H1 (cell line): ENCODE measurements around the gene MCF2L2. TPM values are rescaled to one million over a fixed set of nuclear protein-coding genes. Genes with fewer than 3 reads are reported as not detected.
"Not testable (repeated sequence)": the region's sequence is repeated elsewhere in the genome, so short reads cannot be mapped to it uniquely, and the experiment has no call there.

Source experiments
- CTCF ChIA-PET: fragments of 300-600 bp; sonication (Branson Sonifier 250); formaldehyde crosslinking; loops from one replicate; lab custom pipeline; 2021; ENCODE audit not compliant: partially characterized antibody; lab: Charles Lee
- POLR2A ChIA-PET: fragments of 300-600 bp; sonication (Branson Sonifier 250); formaldehyde crosslinking; loops from one replicate; lab custom pipeline; 2021; ENCODE audit warnings: inconsistent platforms; ENCODE audit not compliant: partially characterized antibody; lab: Charles Lee
- DNase-seq, 2 experiments: peaks; one replicate each; pipeline versions ENCODE4 v3.0.0 to v3.0.0-alpha.2; 2010 to 2022; ENCODE audit warnings: low spot score in 2 of 2, low read depth in 1 of 2, mixed read lengths in 1 of 2
- FAIRE-seq: peaks from 2 replicates; lab custom pipeline; 2011; peaks lifted over from hg19 to GRCh38; lab: Jason Lieb, UNC
- H2AFZ ChIP-seq: 2 replicates; pipeline ENCODE4 v1.8.1; 2012; ENCODE audit warnings: low read length, inconsistent platforms
- H2AK5ac ChIP-seq: 2 replicates; pipeline ENCODE4 v1.6.1; 2013; ENCODE audit warnings: low read depth, low read length
- H2BK120ac ChIP-seq: replicated peaks from 2 replicates; pipeline ENCODE3; 2013; ENCODE audit warnings: low read depth, low read length, inconsistent platforms
- H2BK12ac ChIP-seq: 2 replicates; pipeline ENCODE4 v1.6.1; 2013; ENCODE audit warnings: low read depth, low read length
- H2BK15ac ChIP-seq: 2 replicates; pipeline ENCODE4 v1.6.1; 2013; ENCODE audit warnings: low read length
- H2BK20ac ChIP-seq: 2 replicates; pipeline ENCODE4 v1.6.1; 2013; ENCODE audit warnings: low read length
- H2BK5ac ChIP-seq: 2 replicates; pipeline ENCODE4 v1.6.1; 2013; ENCODE audit warnings: low read depth, low read length
- H3K14ac ChIP-seq: 2 replicates; pipeline ENCODE4 v1.6.1; 2013; ENCODE audit warnings: inconsistent platforms; ENCODE audit not compliant: insufficient read length
- H3K18ac ChIP-seq: 2 replicates; pipeline ENCODE4 v1.6.1; 2013; ENCODE audit warnings: low read length; ENCODE audit errors: extremely low read depth
- H3K23ac ChIP-seq: 2 replicates; pipeline ENCODE4 v1.6.1; 2013; ENCODE audit warnings: inconsistent platforms; ENCODE audit not compliant: insufficient read length
- H3K23me2 ChIP-seq: 2 replicates; pipeline ENCODE4 v1.6.1; 2013; ENCODE audit warnings: low read depth, low read length
- H3K27ac ChIP-seq: 2 replicates; pipeline ENCODE4 v1.6.1; 2011; ENCODE audit warnings: low read depth, low read length, inconsistent platforms
- H3K27me3 ChIP-seq, 4 experiments: replicated peaks in 1 of 4; 1 replicate in 1 of 4; 2 replicates in 3 of 4; pipeline versions ENCODE4 v1.6.1 to v1.8.1; 2011 to 2013; ENCODE audit warnings: low read length in 3 of 4, mild to moderate bottlenecking in 3 of 4, inconsistent platforms in 2 of 4, mixed read lengths in 2 of 4, moderate library complexity in 1 of 4; ENCODE audit not compliant: control insufficient read depth in 3 of 4, insufficient read depth in 3 of 4; ENCODE audit errors: extremely low read depth in 1 of 4
- H3K36me3 ChIP-seq, 4 experiments: 2 replicates each; pipeline versions ENCODE4 v1.6.1 to v1.8.1; 2011 to 2013; ENCODE audit warnings: mild to moderate bottlenecking in 4 of 4, low read length in 3 of 4, moderate library complexity in 2 of 4, control low read depth in 1 of 4, inconsistent platforms in 1 of 4; ENCODE audit not compliant: insufficient read depth in 4 of 4, control insufficient read depth in 2 of 4
- H3K4ac ChIP-seq: replicated peaks from 2 replicates; pipeline ENCODE3; 2013; ENCODE audit warnings: low read length, low read depth, mixed read lengths, inconsistent platforms; ENCODE audit not compliant: insufficient read length
- H3K4me1 ChIP-seq, 4 experiments: replicated peaks in 1 of 4; 1 replicate in 1 of 4; 2 replicates in 3 of 4; pipeline versions ENCODE4 v1.6.1 to v1.8.1; 2011 to 2013; ENCODE audit warnings: low read length in 3 of 4, inconsistent platforms in 2 of 4, mixed read lengths in 1 of 4; ENCODE audit not compliant: insufficient read depth in 4 of 4, control insufficient read depth in 3 of 4
- H3K4me2 ChIP-seq, 2 experiments: 2 replicates each; pipeline versions ENCODE4 v1.6.1 to v1.8.1; 2011 to 2013; ENCODE audit warnings: low read depth in 2 of 2, low read length in 2 of 2, control low read depth in 1 of 2, inconsistent platforms in 1 of 2, mild to moderate bottlenecking in 1 of 2; ENCODE audit not compliant: insufficient read depth in 1 of 2
- H3K4me3 ChIP-seq, 4 experiments: fragments of 200-600, 300-600 bp in 1 of 4; sonication (generic), shearing (Covaris generic), sonication (Bioruptor Twin) in 1 of 4; 2 replicates each; pipeline versions ENCODE4 v1.5.1 to v1.8.1; 2011 to 2016; ENCODE audit warnings: low read length in 4 of 4, low read depth in 3 of 4, control low read depth in 2 of 4, inconsistent platforms in 2 of 4, mild to moderate bottlenecking in 2 of 4, mixed read lengths in 1 of 4, moderate library complexity in 1 of 4; ENCODE audit not compliant: insufficient read depth in 2 of 4; ENCODE audit errors: extremely low read depth in 1 of 4
- H3K56ac ChIP-seq: replicated peaks from 2 replicates; pipeline ENCODE3; 2013; ENCODE audit warnings: low read depth, mild to moderate bottlenecking, mixed read lengths, low read length, inconsistent platforms; ENCODE audit not compliant: insufficient read length
- H3K79me1 ChIP-seq: 2 replicates; pipeline ENCODE4 v1.6.1; 2013; ENCODE audit warnings: low read depth, low read length, control low read depth
- H3K79me2 ChIP-seq, 2 experiments: 2 replicates each; pipeline versions ENCODE4 v1.6.1 to v1.8.1; 2012 to 2013; ENCODE audit warnings: low read length in 2 of 2, mild to moderate bottlenecking in 2 of 2, inconsistent platforms in 1 of 2; ENCODE audit not compliant: insufficient read depth in 2 of 2, control insufficient read depth in 1 of 2
- H3K9ac ChIP-seq, 4 experiments: replicated peaks in 1 of 4; 1 replicate in 1 of 4; 2 replicates in 3 of 4; pipeline versions ENCODE4 v1.6.1 to v1.8.1; 2011 to 2013; ENCODE audit warnings: low read depth in 3 of 4, low read length in 3 of 4, control low read depth in 2 of 4, mild to moderate bottlenecking in 2 of 4, moderate library complexity in 2 of 4, inconsistent platforms in 1 of 4; ENCODE audit errors: extremely low read depth in 1 of 4
- H3K9me3 ChIP-seq, 2 experiments: 2 replicates each; pipeline versions ENCODE4 v1.6.1 to v1.8.1; 2012 to 2013; ENCODE audit warnings: mild to moderate bottlenecking in 2 of 2, moderate library complexity in 2 of 2, control low read depth in 1 of 2, inconsistent platforms in 1 of 2, low read depth in 1 of 2, low read length in 1 of 2, mixed read lengths in 1 of 2; ENCODE audit not compliant: insufficient read depth in 2 of 2
- H4K20me1 ChIP-seq, 2 experiments: replicated peaks in 1 of 2; 2 replicates each; pipeline versions ENCODE3 to v1.8.1; 2011 to 2013; ENCODE audit warnings: inconsistent platforms in 2 of 2, low read length in 2 of 2, mild to moderate bottlenecking in 1 of 2; ENCODE audit not compliant: insufficient read depth in 2 of 2, control insufficient read depth in 1 of 2
- H4K5ac ChIP-seq: 2 replicates; pipeline ENCODE4 v1.6.1; 2013; ENCODE audit warnings: low read length, low read depth, mixed read lengths, inconsistent platforms; ENCODE audit not compliant: insufficient read length
- H4K8ac ChIP-seq: 2 replicates; pipeline ENCODE4 v1.8.0; 2013; ENCODE audit warnings: mild to moderate bottlenecking, moderate library complexity, low read length, inconsistent platforms; ENCODE audit not compliant: insufficient read depth; ENCODE audit errors: extremely low read depth
- H4K91ac ChIP-seq: replicated peaks from 2 replicates; pipeline ENCODE3; 2013; ENCODE audit warnings: low read length, mixed read lengths, inconsistent platforms; ENCODE audit not compliant: insufficient read length
- BRCA1 ChIP-seq: IDR thresholded peaks from 2 replicates; pipeline ENCODE4 v1.6.1; 2012; ENCODE audit warnings: low read depth, low read length, improper control_type of control experiment
- EZH2 ChIP-seq: fragments of 200-600 bp; sonication (generic); IDR thresholded peaks from 2 replicates; pipeline ENCODE4 v1.7.1; 2012; ENCODE audit warnings: low read depth, mild to moderate bottlenecking, moderate library complexity, low read length, inconsistent platforms; ENCODE audit not compliant: severe bottlenecking
- GTF2F1 ChIP-seq: IDR thresholded peaks from 2 replicates; pipeline ENCODE4 v1.6.1; 2012; ENCODE audit warnings: low read depth, low read length, improper control_type of control experiment, borderline replicate concordance
- POU5F1 ChIP-seq: IDR thresholded peaks from 2 replicates; pipeline ENCODE4 v1.6.1; 2011; ENCODE audit warnings: low read depth, mild to moderate bottlenecking, low read length, moderate library complexity
- SAP30 ChIP-seq: fragments of 300-600 bp; sonication (generic); IDR thresholded peaks from 2 replicates; pipeline ENCODE4 v1.7.1; 2012; ENCODE audit warnings: low read length, moderate library complexity, mild to moderate bottlenecking, inconsistent platforms; ENCODE audit not compliant: insufficient read depth, insufficient replicate concordance
- SIX5 ChIP-seq: IDR thresholded peaks from 2 replicates; pipeline ENCODE4 v1.6.1; 2011; ENCODE audit warnings: mild to moderate bottlenecking, low read depth, low read length
- TCF12 ChIP-seq: IDR thresholded peaks from 2 replicates; pipeline ENCODE4 v1.6.1; 2011; ENCODE audit warnings: low read depth, mild to moderate bottlenecking, low read length
- WGBS, 2 experiments: shearing (Covaris generic) in 1 of 2; methylation state at CpG; one replicate each; pipeline versions ENCODE4 v1.1.6 to v1.1.7; 2013 to 2015; ENCODE audit warnings: low lambda C conversion rate in 2 of 2, mixed read lengths in 2 of 2, inconsistent platforms in 1 of 2, low coverage in 1 of 2, missing lambda C conversion rate in 1 of 2; ENCODE audit not compliant: insufficient replicate concordance in 2 of 2, insufficient coverage in 1 of 2, insufficient read length in 1 of 2; ENCODE audit errors: extremely low coverage in 1 of 2, missing lambda C conversion rate in 1 of 2; 5-methylcytosine and 5-hydroxymethylcytosine counted together
- polyA plus RNA-seq, 7 experiments: library from polyadenylated mRNA; depleted of rRNA in 3 of 7; stranded (reverse) in 5 of 7; unstranded in 2 of 7; fragments of >200 nt in 5 of 7; fragments of 200-250 nt in 2 of 7; gene quantifications; 1 replicate in 5 of 7; 2 replicates in 1 of 7; 4 replicates in 1 of 7; pipeline versions ENCODE4 v1.2.1 to v1.2.3, GENCODE V29; 2011 to 2013; ENCODE audit warnings: missing spikeins in 2 of 7, mixed read lengths in 2 of 7
- total RNA-seq: library from RNA; stranded (reverse); fragmentation: NEBNext Ultra II Directional; extraction: Animal tissue kit (Norgen Biotek cat#: 25700); gene quantifications from 2 replicates; pipeline ENCODE4 v1.2.1, GENCODE V29; 2021
- TF ChIP-seq, protein P1 (sequence below), 3 experiments: IDR thresholded peaks; 1 replicate in 2 of 3; 2 replicates in 1 of 3; pipeline versions ENCODE4 v1.5.1 to v1.6.1; 2011; ENCODE audit warnings: low read length in 3 of 3, mild to moderate bottlenecking in 3 of 3, inconsistent platforms in 2 of 3, low read depth in 1 of 3, moderate library complexity in 1 of 3; ENCODE audit not compliant: insufficient read depth in 1 of 3; ENCODE audit errors: control extremely low read depth in 1 of 3

The MCF2L2 gene
- total and polyA plus RNA-seq, 2 of the 8 experiments (the other 6 are each of a cell fraction or from before 2014, with no cell fraction given), result 4.1 to 13.7 TPM

DNA sequence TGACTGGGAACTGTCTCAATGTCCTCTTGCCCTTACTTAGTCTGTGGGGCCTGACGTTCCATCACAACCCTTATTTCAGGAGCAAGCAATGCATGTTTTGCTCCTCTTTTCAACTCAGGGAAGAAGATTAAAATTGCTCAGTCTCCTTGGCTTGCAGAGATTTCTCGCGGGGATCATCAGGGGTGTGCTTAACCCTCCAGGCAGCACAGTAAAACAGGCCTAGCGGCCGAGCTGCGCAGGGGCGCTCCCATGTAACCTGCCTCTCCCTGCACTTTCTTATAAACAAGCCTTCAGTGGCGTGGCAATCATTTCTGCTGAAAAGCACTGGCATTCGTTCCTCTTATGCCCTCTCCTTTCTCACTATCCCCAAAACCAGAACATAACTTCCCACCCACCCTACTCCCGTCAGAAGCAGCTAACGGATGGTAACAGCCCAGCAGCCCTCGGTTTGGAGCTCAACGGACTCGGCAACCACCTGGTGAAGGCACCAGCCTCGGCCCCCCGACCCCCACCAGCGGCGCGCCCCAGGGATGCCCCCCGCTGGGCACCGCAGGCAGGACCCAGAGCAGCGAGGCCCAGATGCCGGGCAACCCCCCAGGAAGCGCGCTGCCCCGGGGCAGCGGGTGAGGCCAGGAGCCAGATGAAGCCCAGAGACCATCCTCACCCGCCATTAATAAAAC, 1.1 kb downstream of the MCF2L2 start (continued):
- TF ChIP-seq, protein P1, sequence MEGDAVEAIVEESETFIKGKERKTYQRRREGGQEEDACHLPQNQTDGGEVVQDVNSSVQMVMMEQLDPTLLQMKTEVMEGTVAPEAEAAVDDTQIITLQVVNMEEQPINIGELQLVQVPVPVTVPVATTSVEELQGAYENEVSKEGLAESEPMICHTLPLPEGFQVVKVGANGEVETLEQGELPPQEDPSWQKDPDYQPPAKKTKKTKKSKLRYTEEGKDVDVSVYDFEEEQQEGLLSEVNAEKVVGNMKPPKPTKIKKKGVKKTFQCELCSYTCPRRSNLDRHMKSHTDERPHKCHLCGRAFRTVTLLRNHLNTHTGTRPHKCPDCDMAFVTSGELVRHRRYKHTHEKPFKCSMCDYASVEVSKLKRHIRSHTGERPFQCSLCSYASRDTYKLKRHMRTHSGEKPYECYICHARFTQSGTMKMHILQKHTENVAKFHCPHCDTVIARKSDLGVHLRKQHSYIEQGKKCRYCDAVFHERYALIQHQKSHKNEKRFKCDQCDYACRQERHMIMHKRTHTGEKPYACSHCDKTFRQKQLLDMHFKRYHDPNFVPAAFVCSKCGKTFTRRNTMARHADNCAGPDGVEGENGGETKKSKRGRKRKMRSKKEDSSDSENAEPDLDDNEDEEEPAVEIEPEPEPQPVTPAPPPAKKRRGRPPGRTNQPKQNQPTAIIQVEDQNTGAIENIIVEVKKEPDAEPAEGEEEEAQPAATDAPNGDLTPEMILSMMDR (IDR thresholded peaks at IDR 0.05; ENCODE audit: control extremely low read depth in 1 of 3, insufficient read depth in 1 of 3, low read depth in 1 of 3, low read length in 3 of 3), result peak in 2 of 3 experiments; percentile 15 to 31; a peak in 2 of 4 replicates
- TF ChIP-seq SIX5 (no peak), SAP30 (no peak), POU5F1 (no peak), GTF2F1 (no peak), BRCA1 (no peak), TCF12 (no peak), EZH2 (no peak)

DNA sequence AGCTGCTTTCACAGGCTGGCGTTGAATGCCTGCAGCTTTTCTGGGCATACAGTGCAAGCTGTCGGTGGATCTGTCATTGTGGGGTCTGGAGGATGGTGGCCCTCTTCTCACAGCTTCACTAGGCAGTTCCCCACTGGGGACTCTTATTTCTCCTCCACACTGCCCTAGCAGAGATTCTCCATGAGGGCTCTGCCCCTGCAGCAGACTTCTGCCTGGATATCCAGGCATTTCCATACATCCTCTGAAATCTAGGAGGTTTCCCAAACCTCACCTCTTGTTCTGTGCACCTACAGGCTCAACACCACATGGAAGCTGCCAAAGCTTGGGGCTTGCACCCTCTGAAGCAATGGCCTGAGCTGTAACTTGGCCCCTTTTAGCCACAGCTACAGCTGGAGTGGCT, 9.6 kb downstream of the MCF2L2 start:
- H4K8ac ChIP-seq, FAIRE-seq, POLR2A ChIA-PET, H3K4me3 ChIP-seq, H2AK5ac ChIP-seq, H3K4me2 ChIP-seq, H3K14ac ChIP-seq, H2BK120ac ChIP-seq, CTCF ChIA-PET, H3K36me3 ChIP-seq, H2BK5ac ChIP-seq, H2BK20ac ChIP-seq, H3K56ac ChIP-seq, H3K23me2 ChIP-seq, DNase-seq, H3K4me1 ChIP-seq, H3K4ac ChIP-seq, H3K27me3 ChIP-seq, H2BK15ac ChIP-seq, H3K18ac ChIP-seq, H2BK12ac ChIP-seq, H3K27ac ChIP-seq, H3K79me1 ChIP-seq, H4K20me1 ChIP-seq, H4K5ac ChIP-seq, H4K91ac ChIP-seq, H2AFZ ChIP-seq, H3K9ac ChIP-seq, H3K23ac ChIP-seq: not testable (repeated sequence)
- Histone ChIP-seq H3K79me2 (peaks cover 0 to 25% of the 10 kb centered on the region in 2 experiments; a peak in 3 of 4 replicates), H3K9me3 (peaks cover 18 to 26% of the 10 kb centered on the region in 2 experiments)
- WGBS, 2 experiments, result 85% methylated on average over 2 of the region's 2 CpGs; no CpG with 5 or more reads in 1 of the 2 experiments
